Stimulated activated CD4-positive, alpha-beta T cell treated with anti-CD3 and anti-CD28 coated beads, Interleukin-1b, Interleukin-23, amount 100 ng/mL, for 4 hours (primary cell): Measurements from ENCODE around the gene PCDHGA4.
A peak's percentile ranks its signal among the peaks of the same experiment; 100 is the strongest.
"Not testable (repeated sequence)": the region's sequence is repeated elsewhere in the genome, so short reads cannot be mapped to it uniquely, and the experiment has no call there.

ENCODE experiments used
- DNase-seq, 2 donors: peaks; one replicate each; pipeline ENCODE4 v3.0.0-alpha.2; 2020; ENCODE audit warnings: low read depth in 2 of 2

PCDHGA4 gene

DNA sequence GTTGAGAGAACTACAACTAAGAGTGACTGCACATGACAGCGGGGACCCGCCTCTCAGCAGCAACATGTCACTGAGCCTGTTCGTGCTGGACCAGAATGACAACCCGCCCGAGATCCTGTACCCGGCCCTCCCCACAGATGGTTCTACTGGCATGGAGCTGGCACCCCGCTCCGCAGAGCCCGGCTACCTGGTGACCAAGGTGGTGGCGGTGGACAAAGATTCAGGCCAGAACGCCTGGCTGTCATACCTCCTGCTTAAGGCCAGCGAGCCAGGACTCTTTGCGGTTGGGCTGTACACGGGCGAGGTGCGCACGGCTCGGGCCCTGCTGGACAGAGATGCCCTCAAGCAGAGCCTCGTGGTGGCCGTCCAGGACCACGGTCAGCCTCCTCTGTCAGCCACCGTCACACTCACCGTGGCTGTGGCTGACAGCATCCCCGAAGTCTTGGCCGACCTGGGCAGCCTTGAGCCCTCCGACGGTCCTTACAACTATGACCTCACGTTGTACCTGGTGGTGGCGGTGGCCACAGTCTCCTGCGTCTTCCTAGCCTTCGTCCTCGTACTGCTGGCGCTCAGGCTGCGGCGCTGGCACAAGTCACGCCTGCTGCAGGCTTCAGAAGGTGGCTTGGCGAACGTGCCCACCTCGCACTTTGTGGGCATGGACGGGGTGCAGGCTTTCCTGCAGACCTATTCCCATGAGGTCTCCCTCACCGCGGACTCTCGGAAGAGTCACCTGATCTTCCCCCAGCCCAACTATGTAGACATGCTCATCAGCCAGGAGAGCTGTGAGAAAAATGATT, 29.8 kb downstream of the PCDHGA4 start:
- no peak for DNase-seq

GRCh38 chr5:141387557-141388311, 32.9 kb downstream of the PCDHGA4 start, which contains the start of gene PCDHGB4:
Gene PCDHGB4, plus strand, starts transcription at chr5:141387698. Its CDS starts 187 bp downstream, at chr5:141387885.
- DNase-seq = not testable (repeated sequence)

DNA sequence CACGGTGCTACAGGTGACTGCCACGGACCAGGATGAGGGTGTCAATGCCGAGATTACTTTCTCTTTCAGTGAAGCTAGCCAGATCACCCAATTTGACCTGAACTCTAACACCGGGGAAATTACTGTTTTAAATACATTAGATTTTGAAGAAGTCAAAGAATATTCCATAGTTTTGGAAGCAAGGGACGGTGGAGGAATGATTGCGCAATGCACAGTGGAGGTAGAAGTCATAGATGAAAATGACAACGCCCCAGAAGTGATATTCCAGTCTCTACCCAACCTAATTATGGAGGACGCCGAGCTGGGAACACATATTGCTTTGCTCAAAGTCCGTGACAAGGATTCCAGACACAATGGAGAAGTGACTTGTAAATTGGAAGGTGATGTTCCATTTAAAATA, 33.8 kb downstream of the PCDHGA4 start:
- DNase-seq = no peak

DNA sequence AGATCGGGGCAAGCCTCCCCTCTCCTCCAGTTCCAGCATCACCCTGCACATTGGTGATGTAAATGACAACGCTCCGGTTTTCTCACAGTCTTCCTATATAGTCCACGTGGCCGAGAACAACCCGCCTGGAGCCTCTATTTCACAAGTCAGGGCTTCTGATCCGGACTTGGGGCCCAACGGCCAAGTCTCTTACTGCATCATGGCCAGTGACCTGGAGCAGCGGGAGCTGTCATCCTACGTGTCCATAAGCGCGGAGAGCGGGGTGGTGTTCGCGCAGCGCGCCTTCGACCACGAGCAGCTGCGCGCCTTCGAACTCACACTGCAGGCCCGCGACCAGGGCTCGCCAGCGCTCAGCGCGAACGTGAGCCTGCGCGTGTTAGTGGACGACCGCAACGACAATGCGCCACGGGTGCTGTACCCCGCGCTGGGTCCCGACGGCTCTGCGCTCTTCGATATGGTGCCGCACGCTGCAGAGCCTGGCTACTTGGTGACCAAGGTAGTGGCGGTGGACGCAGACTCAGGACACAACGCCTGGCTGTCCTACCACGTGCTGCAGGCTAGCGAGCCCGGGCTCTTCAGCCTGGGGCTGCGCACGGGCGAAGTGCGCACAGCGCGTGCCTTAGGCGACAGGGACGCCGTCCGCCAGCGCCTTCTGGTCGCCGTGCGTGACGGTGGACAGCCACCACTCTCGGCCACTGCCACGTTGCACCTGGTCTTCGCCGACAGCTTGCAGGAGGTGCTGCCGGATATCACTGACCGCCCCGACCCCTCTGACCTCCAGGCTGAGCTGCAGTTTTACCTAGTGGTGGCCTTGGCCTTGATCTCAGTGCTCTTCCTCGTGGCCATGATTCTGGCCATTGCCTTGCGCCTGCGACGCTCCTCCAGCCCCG, 34.6 kb downstream of the PCDHGA4 start:
- DNase-seq = no peak

GRCh38 chr5:141392429-141393198, 37.8 kb downstream of the PCDHGA4 start, which contains the start of gene PCDHGA8:
Gene PCDHGA8, plus strand, starts transcription at chr5:141392633. Its CDS starts 181 bp downstream, at chr5:141392814.
- no peak for DNase-seq

DNA sequence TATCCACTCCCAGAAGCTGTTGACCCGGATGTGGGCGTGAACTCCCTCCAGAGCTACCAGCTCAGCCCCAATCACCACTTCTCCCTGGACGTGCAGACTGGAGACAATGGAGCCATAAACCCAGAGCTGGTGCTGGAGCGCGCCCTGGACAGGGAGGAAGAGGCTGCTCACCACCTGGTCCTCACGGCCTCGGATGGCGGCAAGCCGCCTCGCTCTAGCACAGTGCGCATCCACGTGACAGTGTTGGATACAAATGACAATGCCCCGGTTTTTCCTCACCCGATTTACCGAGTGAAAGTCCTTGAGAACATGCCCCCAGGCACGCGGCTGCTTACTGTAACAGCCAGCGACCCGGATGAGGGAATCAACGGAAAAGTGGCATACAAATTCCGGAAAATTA, 38.4 kb downstream of the PCDHGA4 start:
- DNase-seq = no peak

- DNase-seq = not testable (repeated sequence)
Measured at GRCh38 chr5:141394401-141395187, 39.8 kb downstream of the PCDHGA4 start.

DNA sequence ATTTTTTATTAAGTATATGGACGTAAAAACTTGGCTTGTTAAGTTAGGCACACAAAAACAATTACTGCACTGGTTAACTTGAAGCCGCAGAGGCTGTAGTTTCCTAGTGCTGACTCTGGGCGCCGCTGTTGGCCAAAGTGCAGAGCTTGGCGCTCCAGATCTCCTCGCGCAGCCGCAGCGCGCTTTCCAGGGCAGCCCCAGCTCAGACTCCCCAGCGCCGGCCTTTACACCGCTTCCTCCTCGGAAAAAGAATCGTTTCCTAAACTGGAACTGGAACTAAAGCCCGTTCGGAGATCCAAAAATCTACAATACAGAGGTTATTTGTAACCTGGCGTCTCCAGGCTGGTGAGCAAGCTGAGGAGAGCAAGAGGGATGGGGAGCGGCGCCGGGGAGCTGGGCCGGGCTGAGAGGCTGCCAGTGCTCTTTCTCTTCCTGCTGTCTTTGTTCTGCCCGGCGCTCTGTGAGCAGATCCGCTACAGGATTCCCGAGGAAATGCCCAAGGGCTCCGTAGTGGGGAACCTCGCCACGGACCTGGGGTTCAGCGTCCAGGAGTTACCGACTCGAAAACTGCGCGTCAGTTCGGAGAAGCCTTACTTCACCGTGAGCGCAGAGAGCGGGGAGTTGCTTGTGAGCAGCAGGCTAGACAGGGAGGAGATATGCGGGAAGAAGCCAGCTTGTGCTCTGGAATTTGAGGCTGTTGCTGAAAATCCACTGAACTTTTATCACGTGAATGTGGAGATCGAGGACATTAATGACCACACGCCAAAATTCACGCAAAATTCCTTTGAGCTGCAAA, 43.1 kb downstream of the PCDHGA4 start, which contains the start of gene PCDHGB5:
TSS of gene PCDHGB5 (plus strand) at position 192 of the 796 bp plus-strand sequence. CDS start at position 373, 181 bp downstream.
- peak in 1 of 2 donors; percentile 24 for DNase-seq

DNA sequence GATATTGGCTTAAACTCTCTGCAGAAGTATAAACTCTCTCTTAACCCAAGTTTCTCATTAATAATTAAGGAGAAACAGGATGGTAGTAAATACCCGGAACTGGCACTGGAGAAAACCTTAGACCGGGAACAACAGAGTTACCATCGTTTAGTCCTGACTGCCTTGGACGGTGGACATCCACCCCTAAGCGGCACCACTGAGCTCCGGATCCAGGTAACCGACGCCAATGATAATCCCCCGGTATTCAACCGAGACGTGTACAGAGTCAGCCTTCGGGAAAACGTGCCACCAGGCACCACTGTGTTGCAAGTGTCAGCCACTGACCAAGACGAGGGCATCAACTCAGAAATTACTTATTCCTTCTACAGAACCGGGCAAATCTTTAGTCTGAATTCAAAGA, 43.8 kb downstream of the PCDHGA4 start:
- no peak for DNase-seq

- no peak for DNase-seq
Measured at GRCh38 chr5:141399555-141400258, 44.9 kb downstream of the PCDHGA4 start.

DNA sequence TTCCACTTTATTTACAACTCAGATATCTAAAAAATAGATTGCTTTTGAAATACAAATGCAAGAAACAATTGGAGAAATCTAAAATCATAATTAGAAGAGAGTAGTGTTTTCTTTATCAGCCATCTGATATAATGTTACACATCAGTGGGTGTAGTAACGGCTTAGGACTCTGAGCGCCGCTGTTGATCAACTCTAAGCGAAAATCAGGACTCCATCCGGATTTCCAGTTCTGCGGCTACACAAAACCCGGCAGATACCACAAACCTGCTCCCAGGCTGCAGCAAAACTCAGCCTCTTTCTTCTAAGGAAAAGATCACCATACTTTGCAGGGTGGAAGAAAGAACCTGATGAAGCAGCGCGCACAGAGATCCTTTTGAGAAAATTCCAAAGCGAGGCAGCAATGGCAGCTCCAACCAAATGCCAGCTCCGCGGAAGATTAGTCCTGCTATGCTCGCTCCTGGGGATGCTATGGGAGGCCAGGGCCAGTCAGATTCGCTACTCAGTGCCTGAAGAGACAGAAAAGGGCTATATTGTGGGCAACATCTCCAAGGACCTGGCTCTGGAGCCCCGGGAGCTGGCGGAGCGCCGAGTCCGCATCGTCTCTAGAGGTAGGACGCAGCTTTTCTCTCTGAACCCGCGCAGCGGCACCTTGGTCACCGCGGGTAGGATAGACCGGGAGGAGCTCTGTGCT, 47.9 kb downstream of the PCDHGA4 start, which contains the start of gene PCDHGA9:
TSS of gene PCDHGA9 (plus strand) at position 226 of the 691 bp plus-strand sequence. CDS start at position 401, 175 bp downstream.
- DNase-seq = no peak

DNA sequence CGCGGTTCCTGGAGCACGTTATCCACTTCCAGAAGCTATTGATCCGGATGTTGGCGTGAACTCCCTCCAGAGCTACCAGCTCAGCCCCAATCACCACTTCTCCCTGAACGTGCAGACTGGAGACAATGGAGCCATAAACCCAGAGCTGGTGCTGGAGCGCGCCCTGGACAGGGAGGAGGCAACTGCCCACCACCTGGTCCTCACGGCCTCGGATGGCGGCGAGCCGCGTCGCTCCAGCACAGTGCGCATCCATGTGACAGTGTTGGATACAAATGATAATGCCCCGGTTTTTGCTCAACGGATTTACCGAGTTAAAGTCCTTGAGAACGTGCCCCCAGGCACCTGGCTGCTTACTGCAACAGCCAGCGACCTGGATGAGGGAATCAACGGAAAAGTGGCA, 48.6 kb downstream of the PCDHGA4 start:
- no peak for DNase-seq
